ENCODE measurements around the gene PNMA8C.
"Not testable (repeated sequence)": the region's sequence is repeated elsewhere in the genome, so short reads cannot be mapped to it uniquely, and the experiment has no call there.

The PNMA8C gene

DNA sequence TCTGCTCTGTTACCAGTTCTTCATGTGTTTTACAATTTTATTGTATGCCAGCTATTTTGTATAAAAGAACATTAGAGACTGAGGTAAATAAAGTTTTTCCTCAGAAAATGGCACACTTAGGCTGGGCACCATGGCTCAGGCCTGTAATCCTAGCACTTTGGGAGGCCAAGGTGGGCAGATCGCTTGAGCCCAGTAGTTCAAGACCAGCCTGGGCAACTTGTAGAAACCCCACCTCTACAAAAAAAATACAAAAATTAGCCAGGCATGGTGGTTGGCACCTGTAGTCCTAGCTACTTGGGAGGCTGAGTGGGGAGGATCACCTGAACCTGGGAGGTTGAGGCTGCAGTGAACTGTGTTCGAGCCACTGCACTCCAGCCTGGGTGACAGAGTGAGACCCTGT is 47.4 kb downstream of the PNMA8C start:
- no peaks in the 10 kb centered on the region for H3K4me1 Mint-ChIP-seq (ENCODE audit: low read depth)

DNA sequence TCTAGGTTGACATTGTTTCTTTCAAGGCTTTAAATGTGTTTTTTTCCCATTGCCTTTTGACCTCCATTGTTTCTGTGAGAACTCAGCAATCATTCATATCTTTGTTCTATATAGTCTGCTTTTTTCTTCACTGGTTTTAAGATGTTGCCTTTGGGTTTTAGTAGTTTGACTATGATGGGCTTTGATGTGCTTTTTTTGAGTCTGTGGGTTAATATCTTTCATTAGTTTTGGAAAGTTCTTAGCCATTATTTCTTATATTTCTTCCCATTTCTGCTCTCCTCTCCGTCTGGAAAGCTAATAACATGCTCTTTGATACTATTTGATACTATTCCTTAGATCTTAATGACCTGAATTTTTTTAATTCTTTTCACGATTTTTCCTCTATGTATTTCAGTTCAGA is 48.0 kb downstream of the PNMA8C start:
- Mint-ChIP-seq H3K4me3 (no peak overlapping the region), H3K36me3 (ENCODE audit: low read depth) (peaks cover 48% of the 10 kb centered on the region), H3K27ac (no peak overlapping the region), H3K4me1 (ENCODE audit: low read depth) (no peaks in the 10 kb centered on the region), H3K27me3 (ENCODE audit: low read depth) (no peaks in the 10 kb centered on the region), H3K9me3 (no peaks in the 10 kb centered on the region)

More for the DNA sequence above, 47.4 kb downstream of the PNMA8C start:
- Mint-ChIP-seq H3K27me3 (ENCODE audit: low read depth) (no peaks in the 10 kb centered on the region), H3K36me3 (ENCODE audit: low read depth) (peaks cover 49% of the 10 kb centered on the region), H3K4me3 (no peak overlapping the region), H3K27ac (no peak overlapping the region), H3K9me3 (no peaks in the 10 kb centered on the region)

DNA sequence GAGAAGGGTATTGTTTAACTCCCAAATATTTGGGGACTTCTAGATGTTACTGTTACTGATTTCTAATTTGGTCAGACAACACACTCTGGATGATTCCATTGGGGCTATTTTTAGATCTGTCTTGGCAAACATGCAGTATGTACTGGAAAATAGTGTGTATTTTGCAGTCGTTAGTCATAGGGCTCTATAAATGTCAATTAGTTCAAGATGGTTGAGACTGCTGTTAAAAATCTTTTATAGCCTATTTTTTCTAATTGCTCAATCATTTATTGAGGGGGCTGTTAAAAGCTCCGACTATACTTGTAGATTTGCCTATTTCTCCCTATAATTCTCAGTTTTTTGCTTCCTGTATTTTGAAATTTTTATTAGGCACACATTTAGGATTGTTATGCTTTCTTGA is 50.5 kb downstream of the PNMA8C start:
- no peaks in the 10 kb centered on the region for H3K9me3 Mint-ChIP-seq
- no peak overlapping the region for H3K27ac Mint-ChIP-seq
- no peak overlapping the region for H3K4me3 Mint-ChIP-seq
- H3K4me1 Mint-ChIP-seq (ENCODE audit: low read depth): no peaks in the 10 kb centered on the region
- H3K36me3 Mint-ChIP-seq (ENCODE audit: low read depth): peaks cover 43% of the 10 kb centered on the region
- no peaks in the 10 kb centered on the region for H3K27me3 Mint-ChIP-seq (ENCODE audit: low read depth)

DNA sequence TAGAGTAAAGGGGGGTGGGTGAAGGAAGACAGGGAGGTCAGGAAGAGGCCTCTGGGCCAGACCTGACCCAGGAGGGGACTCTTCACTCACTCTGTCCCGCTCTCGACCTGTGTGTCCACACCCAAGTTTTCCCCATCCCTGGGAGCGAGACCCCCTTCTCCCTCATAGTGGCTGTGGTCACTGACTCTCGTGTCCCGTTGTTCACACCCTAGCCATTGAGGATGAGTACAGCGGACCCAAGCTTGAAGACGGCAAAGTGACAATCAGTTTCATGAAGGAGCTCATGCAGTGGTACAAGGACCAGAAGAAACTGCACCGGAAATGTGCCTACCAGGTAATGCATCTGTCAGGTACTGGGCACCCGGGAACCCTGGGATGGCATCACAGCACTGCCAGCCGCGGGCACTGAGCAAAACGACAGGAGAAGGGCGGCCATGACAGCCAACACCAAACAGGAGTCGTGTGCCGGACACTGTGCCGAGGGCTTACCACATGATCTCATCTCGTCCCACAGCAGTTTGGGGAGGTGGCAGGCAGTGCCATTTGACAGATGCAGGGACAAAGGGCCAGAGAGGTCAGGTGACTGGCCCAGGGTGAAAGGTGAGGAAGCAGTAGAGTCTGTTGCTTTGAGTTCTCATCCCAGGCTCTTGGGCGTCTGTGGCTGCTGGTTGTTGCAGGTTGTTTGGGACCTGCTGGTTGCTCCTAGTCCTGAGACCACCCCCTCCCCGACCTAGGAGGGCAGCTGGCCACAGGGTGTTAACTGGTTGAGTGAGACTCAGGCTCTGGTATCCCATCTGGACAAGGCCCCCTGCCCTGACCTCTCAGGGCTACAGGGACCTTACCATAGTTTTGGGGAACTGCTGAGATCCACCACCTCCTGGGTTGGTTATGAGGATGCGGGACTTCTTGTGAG is 52.2 kb downstream of the PNMA8C start:
- Mint-ChIP-seq H3K4me3 (no peak overlapping the region), H3K27me3 (ENCODE audit: low read depth) (no peaks in the 10 kb centered on the region), H3K9me3 (no peaks in the 10 kb centered on the region), H3K36me3 (ENCODE audit: low read depth) (peaks cover 33% of the 10 kb centered on the region), H3K27ac (no peak overlapping the region), H3K4me1 (ENCODE audit: low read depth) (peaks cover 6% of the 10 kb centered on the region)

DNA sequence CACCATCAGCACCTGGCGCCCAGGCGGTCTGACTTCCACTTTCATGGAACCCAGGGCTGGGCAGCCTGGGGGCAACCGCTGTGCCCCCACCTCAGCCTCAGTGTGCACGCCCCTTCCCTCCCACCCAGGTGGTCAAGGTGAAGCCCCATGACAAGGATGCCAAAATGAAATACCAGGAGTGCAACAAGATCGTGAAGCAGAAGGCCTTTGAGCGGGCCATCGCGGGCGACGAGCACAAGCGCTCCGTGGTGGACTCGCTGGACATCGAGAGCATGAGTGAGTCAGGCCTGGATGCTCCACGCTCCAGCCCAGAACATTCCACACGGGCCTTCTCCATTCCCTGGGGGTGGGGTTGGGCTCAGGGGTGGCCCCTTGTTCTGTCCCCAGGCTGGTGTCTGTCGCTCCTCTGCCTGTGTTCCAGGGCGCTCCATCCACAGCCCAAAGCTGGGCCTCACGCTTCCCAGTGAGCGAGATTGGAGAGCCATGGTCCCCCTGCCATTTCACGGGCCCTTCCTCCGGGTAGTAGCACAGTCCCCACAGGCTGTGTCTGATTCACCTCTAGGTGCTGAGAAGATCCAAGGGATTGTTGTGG is 53.2 kb downstream of the PNMA8C start:
- not testable (repeated sequence) for H3K27me3 Mint-ChIP-seq (ENCODE audit: low read depth); H3K9me3 Mint-ChIP-seq; H3K27ac Mint-ChIP-seq; H3K4me3 Mint-ChIP-seq
- peaks cover 12% of the 10 kb centered on the region for H3K4me1 Mint-ChIP-seq (ENCODE audit: low read depth)
- H3K36me3 Mint-ChIP-seq (ENCODE audit: low read depth): peaks cover 28% of the 10 kb centered on the region
